ENCODE data around the gene TGFBI. TPM values are rescaled to one million over a fixed set of nuclear protein-coding genes. Genes with fewer than 3 reads are reported as not detected.

Gene TGFBI
- total RNA-seq, 1 donor from 2014 or later, result 2.4 TPM

DNA sequence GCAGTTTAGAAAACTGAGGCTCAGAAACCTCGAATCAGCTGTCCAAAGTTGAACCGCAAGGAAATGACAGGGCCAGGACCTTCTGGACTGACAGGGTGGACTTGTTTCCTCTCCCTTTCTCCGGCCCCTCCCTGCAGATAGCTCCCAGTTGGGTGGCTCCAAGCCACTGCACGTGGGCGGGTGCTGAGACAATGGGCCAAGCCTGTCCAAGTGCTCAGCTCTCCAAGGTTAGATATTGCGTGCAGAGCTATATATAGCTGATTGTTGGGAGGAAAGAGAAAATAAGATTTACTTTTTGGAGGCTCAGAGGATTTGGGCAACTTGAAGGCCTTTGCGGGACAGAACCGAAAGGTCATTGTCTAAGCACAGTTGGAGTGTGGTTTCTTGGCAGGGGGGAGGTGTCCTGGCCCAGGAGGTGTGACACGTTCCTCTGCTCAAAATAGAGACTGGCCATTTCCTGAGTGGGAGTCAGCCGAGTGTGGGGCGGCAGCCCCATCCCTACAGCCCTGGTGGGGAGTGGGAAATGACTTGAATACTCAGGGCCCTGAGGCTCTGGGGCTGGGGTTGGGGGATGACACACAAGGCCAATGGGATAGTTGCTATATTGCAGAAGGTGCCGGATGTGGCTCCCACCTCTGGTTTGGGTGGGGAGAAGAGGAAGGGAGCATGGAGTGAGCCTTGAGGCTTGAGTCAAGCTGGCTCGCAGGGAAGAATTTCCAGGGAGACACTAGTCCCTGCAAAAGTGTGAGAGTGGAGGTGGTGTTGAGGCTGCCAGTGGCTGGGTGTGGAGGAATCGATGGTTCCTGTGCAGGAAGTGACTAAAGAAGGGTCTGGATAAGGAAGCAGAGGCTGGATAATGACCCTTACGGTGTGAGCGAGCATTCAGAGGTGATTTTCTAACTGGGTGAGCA, 59.4 kb downstream of the TGFBI start:
- peak in 1 of 2 donors; percentile 51 for DNase-seq (ENCODE audit: low read depth in 2 of 2)

DNA sequence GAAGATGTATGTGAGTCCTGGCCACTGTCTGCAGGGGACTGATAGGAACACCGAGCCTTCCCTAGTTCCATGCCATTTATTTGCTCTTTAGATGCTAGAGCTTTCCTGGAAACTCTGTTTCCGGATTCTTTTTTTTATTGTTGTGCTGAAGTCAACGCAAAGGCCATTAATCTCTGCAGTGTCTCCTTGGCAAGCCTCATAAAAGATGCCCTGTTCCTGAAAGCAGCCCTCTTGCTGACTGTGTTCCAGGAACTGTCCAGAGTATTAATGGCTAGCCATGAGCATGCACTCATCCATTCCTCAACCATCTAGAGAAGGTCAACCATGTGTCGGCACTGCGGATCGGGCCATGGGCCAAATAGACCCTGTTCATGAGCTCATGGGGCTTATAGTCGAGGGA, 61.0 kb downstream of the TGFBI start:
- no peak for DNase-seq (ENCODE audit: low read depth in 2 of 2)

DNA sequence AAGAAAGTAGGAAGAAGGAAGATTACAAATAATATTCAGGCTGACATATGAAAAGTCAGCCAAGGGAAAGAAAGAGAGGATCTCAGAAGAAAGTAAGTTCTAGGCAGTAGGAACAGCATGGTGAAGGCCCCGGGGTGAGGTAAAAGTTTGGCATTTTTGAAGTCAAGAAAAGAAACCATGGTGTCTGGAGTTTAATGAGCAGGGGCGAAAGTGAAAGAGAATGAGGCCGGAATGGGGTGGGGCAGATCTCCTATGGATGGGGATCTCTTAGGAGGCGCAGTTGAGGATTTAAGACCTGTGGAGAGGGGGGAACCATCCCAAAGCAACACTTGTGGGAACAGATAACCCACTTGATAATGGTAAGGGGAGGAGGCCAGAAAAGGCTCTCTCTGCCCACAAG, 61.5 kb downstream of the TGFBI start:
- DNase-seq (ENCODE audit: low read depth in 2 of 2), result no peak

DNA sequence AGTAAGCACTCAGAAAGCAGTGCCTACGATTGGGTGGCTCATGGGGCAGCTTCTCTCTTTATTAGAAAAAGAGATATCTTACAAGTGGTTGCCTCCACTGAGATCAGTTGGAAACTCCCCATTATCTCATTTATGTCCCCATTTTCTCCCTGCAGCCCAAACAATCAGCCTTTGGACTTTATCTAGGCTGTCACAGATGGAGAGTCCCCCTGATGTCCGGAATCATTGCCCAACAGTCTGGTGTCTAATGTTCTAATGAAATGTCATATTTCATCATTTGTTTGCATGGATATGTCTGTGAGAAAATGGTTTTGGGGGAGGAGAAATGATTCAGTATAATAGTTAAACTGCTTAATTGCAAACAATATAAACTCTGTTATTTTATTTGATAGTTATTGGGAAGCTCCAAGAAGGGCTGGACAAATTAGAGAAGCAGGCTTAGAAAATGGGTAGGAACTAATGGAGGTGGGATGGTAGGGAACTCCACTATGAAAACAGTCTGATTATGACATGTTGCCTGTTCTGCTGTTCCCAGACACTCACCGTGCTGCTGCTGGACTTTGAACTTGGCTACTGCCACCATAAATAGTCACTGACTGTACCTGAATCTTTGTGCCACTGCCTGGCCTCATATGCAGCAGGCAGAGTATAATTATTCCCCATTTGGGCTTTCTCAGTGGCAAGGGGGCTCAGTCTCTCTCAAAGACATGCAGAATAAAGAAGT, 65.6 kb downstream of the TGFBI start:
- no peak for DNase-seq (ENCODE audit: low read depth in 2 of 2)

DNA sequence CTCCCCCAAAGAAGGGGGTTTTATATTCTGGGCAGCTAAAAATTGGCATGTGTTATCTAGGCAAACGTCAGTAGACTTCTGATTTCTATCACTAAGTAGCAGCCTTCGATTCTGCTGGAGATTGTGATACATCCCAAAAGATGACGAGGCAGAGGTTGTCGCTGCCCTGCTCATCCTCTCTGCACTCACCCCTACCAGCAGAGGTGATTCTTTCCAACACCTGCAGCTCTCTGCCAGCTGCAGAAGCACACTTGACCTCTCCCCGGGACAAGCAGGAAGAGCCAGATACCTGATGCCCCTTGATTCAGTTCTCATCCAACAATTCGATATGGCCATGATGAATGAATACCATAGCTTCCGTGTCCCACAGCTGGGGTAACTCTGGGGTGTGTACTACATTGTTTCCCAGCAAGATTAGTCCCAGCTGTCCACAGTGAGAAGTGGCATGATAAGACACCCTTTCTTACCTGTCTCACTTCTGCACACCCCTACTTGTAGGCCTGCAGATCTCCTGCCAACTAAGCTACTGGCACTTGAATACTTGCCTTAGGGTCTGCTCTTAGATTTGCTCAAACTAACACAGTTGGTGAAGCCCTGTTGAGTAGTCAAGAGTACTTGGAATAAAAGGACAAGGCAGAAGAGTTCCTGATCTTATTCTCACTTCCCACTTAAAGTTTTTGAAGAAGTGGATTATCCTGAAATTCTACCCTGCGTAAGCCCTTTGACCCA, 66.3 kb downstream of the TGFBI start:
- no peak for DNase-seq (ENCODE audit: low read depth in 2 of 2)

DNA sequence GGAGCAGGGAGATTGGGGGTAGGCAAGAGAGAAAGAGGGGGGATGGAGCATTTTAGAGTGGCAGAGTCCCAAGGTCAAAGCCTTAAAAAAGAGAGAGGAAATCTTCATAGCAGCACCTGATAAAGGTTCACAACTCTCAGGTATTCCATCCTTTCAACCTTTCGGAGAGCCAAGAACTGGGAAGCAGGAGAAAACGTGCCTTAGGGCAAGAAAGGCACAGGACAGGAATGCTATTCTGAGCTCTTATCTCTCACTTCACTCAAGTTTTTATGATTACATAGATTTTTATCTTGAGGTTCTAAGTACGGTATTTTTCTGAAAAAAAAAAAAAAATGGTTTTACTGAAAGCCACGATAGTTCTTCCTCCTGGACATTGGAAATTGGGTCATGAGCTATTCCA, 69.4 kb downstream of the TGFBI start:
- DNase-seq (ENCODE audit: low read depth in 2 of 2), result no peak

DNA sequence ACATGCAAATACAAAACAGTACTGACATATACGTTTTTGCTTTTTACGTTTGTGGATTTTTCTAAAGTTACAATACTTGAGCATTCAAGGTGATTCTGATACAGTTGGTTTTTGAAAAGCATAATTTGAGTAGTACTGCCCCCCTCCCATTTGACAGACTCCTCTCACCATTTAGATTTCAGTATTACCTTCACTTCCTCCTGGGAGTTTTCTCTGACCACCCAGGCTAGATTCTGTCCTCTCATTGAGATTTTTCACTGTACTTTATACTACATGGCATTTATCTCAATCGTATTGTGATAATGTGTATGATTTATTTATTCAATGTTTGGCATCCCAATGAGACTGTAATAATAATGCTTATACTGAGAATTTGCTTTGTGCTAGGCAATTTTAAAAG, 71.1 kb downstream of the TGFBI start:
- DNase-seq (ENCODE audit: low read depth in 2 of 2), result no peak

DNA sequence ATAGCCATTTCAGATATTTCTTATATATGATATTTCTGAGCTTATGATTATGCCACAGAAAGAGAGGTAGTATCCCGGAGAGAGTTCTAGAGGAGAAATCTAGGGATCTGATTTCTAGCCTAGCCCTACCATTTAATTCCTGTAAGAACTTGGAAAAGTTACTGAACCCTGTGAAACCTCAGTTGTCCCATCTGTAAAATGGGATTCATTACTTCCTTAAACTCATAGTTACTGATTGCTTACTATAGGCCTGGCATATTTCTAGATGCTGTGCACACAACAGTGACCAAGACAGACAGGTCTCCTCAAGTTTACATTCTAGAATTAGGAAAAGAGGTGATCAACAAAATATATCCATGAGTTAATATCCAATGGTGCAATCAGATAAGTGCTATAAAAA, 73.1 kb downstream of the TGFBI start:
- DNase-seq (ENCODE audit: low read depth in 2 of 2), result no peak

DNA sequence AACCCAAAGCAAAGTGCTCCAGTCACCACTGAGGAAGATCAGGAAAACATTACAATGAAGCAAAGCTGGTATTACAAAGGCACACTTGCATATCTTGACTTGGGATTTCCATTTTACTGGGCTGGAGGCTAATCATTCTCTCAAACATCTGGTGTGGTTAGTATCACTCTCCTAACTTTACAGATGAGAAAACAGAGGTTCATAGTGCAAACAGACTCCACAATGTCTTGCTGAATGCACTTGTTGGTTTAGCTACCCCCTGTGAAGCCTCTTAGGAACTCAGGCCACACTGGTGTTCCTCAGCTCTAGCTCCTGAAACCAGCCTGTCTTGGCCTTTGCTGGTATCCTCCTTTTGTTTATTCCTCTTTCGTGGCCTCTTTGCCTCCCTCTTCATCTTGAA, 74.3 kb downstream of the TGFBI start:
- no peak for DNase-seq (ENCODE audit: low read depth in 2 of 2)

DNA sequence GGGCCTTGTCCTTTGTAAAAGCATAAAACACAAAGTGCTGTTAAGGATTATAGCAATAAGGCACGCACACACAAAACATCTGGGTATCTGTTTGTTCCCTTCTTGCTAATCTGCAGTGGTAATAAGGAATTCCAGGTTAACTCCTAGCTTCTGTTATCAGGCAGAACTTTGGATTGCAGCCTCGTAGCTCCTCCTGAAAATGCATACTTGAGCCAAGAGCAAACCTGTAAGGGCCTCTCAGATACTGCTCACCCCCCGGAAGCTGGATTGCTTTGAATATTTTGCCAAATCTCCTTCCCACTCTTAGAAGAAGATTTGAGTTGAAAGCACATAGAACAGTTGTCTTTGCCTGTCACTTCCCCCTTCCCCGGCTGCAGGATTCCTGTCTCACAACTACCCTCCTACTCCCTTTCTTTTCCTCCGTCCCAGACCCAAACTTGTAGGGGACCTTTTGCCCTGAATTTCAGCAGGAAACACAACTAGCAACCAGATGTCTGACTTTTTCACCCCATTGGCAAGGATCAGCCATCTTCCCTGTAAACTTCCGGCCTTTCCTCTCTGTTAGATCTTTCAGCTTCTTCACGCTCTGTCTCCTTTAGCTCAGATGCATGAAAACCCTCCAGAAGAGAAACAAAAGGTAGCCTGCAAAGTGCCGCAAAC, 75.6 kb downstream of the TGFBI start:
- DNase-seq (ENCODE audit: low read depth in 2 of 2), result peak in 1 of 2 donors; percentile 39

DNA sequence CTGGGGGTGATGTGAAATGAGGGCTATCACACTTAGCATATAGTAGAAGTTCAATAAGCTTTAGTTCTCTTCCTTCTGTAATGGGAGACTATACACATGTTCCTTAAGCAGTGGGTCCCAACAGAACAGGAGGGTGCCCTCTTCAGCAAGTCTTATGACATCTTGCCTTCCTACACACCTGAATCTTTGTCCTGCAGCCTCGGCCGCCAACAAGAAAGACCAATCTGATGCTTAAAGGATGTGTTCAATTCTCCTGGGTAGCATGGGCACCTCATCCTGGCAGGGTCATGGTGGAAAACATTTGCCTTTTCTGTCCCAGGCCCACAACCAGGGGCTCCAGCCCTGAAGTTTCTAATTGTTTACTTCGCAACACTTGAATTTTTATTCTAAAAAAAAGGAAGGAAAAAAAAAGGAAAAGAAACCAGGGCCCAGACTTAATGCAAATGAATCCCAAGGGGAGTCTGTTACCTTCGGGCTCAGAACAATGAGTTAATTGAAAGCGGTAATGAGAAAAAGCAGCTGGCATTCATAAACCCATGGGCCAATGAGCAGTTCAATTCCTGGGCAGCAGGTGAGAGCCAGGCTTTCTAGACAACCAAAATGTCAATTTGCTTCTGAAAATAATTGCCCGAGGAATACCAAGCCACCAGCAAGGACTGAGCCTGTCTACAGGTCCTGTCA, 77.7 kb downstream of the TGFBI start:
- no peak for DNase-seq (ENCODE audit: low read depth in 2 of 2)

DNA sequence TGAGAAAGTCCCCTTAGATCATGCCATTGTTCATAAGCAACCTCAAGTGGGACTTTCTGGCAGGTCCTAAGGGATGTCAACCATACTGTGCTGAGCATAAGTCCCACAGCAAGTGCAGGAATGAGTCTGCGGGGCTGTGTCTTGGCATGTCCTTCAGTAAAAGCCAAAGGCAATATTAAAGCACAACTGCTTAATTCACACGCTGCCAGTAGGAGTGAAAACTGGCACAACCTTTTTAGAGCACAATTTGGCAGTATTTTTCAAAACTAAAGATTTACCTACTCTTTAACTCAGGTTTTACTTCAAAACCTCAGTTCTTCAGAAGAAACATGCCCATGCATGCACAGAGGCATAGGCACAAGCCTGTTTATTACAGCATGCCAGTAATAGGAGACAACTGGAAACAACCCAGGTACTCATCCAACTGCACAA, 79.4 kb downstream of the TGFBI start:
- no peak for DNase-seq (ENCODE audit: low read depth in 2 of 2)

DNA sequence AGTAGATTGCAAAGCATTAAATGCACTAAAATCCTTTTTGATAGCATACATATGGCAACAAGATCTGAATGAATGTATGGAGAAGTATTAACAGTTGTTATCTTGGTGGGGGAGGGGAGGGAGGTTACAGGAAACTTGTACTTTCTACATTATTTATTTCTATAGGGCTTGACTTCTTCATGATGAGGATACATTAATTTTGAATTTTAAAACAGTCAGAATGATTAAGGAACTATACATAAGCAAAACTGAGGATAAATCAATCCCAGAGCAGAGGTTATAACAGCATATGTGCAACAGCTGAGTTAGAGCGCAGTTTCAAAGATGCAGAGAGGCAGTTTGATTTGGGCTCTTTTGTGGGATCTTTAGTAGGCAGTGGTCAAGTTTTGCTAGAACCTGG, 80.0 kb downstream of the TGFBI start:
- DNase-seq (ENCODE audit: low read depth in 2 of 2), result no peak

DNA sequence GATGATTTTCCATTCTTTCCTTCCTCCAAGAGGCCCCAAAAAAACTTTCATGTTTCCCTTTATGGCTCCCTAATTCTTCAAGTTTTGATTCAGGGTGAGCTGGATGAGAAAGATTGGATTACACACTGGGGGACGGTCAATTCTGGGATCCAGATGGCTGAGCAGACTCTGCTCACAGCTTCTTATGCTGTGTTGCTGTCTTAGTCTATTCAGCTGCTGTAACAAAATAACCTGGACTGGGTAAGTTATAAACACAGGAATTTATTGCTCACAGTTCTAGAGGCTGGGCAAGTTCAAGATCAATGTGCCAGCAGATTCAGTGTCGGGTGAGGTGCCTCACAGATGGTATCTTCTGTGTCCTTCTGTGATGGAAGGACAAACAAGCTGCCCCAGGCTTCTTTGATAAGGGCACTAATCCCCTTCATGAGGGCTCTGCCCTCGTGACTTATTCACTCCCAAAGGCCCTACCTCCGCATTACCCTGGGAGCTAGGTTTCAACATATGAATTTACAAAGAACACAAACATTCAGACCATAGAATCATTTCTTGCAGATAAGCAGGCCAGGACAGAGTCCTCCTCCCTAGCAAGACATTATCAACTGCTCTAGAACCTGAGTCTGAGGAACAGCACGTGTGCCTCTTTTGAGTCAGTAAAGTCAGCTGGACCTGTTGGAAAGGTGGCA, 80.8 kb downstream of the TGFBI start:
- no peak for DNase-seq (ENCODE audit: low read depth in 2 of 2)

Other genes with a start within 250 kb of the TGFBI start
- not detected in 2 replicates for gene SLC25A48, start 194.3 kb upstream of the TGFBI start, total RNA-seq
- not detected in 2 replicates for gene IL9, start 133.1 kb upstream of the TGFBI start, total RNA-seq
- not detected in 2 replicates for gene LECT2, start 74.0 kb upstream of the TGFBI start, total RNA-seq
- 29.0 and 38.6 TPM in 2 replicates for gene SMAD5, start 103.9 kb downstream of the TGFBI start, total RNA-seq
- not detected in 2 replicates for gene SMIM32, start 164.2 kb downstream of the TGFBI start, total RNA-seq